HAP-1 (cell line): ENCODE data around the gene MTMR2.
"Not testable (repeated sequence)": the region's sequence is repeated elsewhere in the genome, so short reads cannot be mapped to it uniquely, and the experiment has no call there.

Experiments used
- DNase-seq, 2 experiments: peaks; one replicate each; pipeline ENCODE4 v3.0.0-alpha.2; 2016 to 2020; ENCODE audit warnings: low spot score in 2 of 2
- H3K27me3 ChIP-seq: fragments of 250-450 bp; sonication (Bioruptor Pico); 2 replicates; pipeline ENCODE4 v1.5.1; 2020; ENCODE audit warnings: low read depth, mild to moderate bottlenecking, moderate library complexity
- H3K36me3 ChIP-seq: fragments of 250-450 bp; sonication (Bioruptor Pico); replicated peaks from 2 replicates; pipeline ENCODE4 v1.5.1; 2020; ENCODE audit warnings: mild to moderate bottlenecking
- H3K4me1 ChIP-seq: fragments of 250-450 bp; sonication (Bioruptor Pico); 2 replicates; pipeline ENCODE4 v1.5.1; 2020; ENCODE audit warnings: mild to moderate bottlenecking
- H3K4me3 ChIP-seq: fragments of 250-450 bp; sonication (Bioruptor Pico); 2 replicates; pipeline ENCODE4 v1.5.1; 2020; ENCODE audit warnings: mild to moderate bottlenecking, moderate library complexity
- H3K9me3 ChIP-seq: fragments of 250-450 bp; sonication (Bioruptor Pico); 2 replicates; pipeline ENCODE4 v1.5.1; 2020; ENCODE audit warnings: mild to moderate bottlenecking, moderate library complexity
- in situ Hi-C: fragments of 300-500 bp; cut with MboI; formaldehyde crosslinking; loops from 3 replicates; pipeline ENCODE4 v1.14.3; 2020; ENCODE audit warnings: low sequenced_read_pairs, inconsistent platforms, mixed read lengths

The MTMR2 gene

GRCh38 chr11:95849087-95849825 lies 74.7 kb downstream of the MTMR2 start:
- no peaks in the 10 kb centered on the region for H3K27me3 ChIP-seq
- H3K9me3 ChIP-seq = no peaks in the 10 kb centered on the region
- peak; percentile 28 to 53 for DNase-seq
- no peak overlapping the region for H3K4me3 ChIP-seq
- in situ Hi-C loops = loop anchor here (25.0 kb wide), 1 partner anchor 538 kb away; the partner anchor contains the start of genes CCDC82 and JRKL
- peaks cover 35% of the 10 kb centered on the region for H3K36me3 ChIP-seq
- peaks cover 9% of the 10 kb centered on the region for H3K4me1 ChIP-seq

GRCh38 chr11:95845167-95845566 lies 78.7 kb downstream of the MTMR2 start:
- Histone ChIP-seq H3K27me3 (no peaks in the 10 kb centered on the region), H3K36me3 (peaks cover 42% of the 10 kb centered on the region), H3K9me3 (no peaks in the 10 kb centered on the region), H3K4me3 (no peak overlapping the region), H3K4me1 (no peaks in the 10 kb centered on the region)
- no peak for DNase-seq
- in situ Hi-C loops = loop anchor here (25.0 kb wide), 1 partner anchor 542 kb away; the partner anchor contains the start of genes CCDC82 and JRKL

- peak; percentile 80 to 89 for DNase-seq
- H3K27me3 ChIP-seq = no peaks in the 10 kb centered on the region
- peaks cover 58% of the 10 kb centered on the region for H3K36me3 ChIP-seq
- in situ Hi-C loops = loop anchor here (25.0 kb wide), 1 partner anchor 551 kb away; the partner anchor contains the start of genes CCDC82 and JRKL
- H3K9me3 ChIP-seq = no peaks in the 10 kb centered on the region
- no peak overlapping the region for H3K4me3 ChIP-seq
- H3K4me1 ChIP-seq = no peaks in the 10 kb centered on the region
Observed at GRCh38 chr11:95835768-95836488, 88.0 kb downstream of the MTMR2 start.

- DNase-seq = no peak
- no peak overlapping the region for H3K4me3 ChIP-seq
- no peaks in the 10 kb centered on the region for H3K27me3 ChIP-seq
- H3K4me1 ChIP-seq = no peaks in the 10 kb centered on the region
- no peaks in the 10 kb centered on the region for H3K9me3 ChIP-seq
- peaks cover 57% of the 10 kb centered on the region for H3K36me3 ChIP-seq
- in situ Hi-C loops = loop anchor here (25.0 kb wide), 1 partner anchor 552 kb away; the partner anchor contains the start of genes CCDC82 and JRKL
Observed at GRCh38 chr11:95835351-95835750, 88.6 kb downstream of the MTMR2 start.

GRCh38 chr11:95833378-95833777 lies 90.5 kb downstream of the MTMR2 start:
- no peaks in the 10 kb centered on the region for H3K27me3 ChIP-seq
- no peak for DNase-seq
- in situ Hi-C loops = loop anchor here (25.0 kb wide), 1 partner anchor 554 kb away; the partner anchor contains the start of genes CCDC82 and JRKL
- no peak overlapping the region for H3K4me3 ChIP-seq
- H3K4me1 ChIP-seq = no peaks in the 10 kb centered on the region
- peaks cover 61% of the 10 kb centered on the region for H3K36me3 ChIP-seq
- no peaks in the 10 kb centered on the region for H3K9me3 ChIP-seq

- Histone ChIP-seq H3K36me3 (peaks cover 56% of the 10 kb centered on the region), H3K27me3 (no peaks in the 10 kb centered on the region), H3K9me3 (no peaks in the 10 kb centered on the region), H3K4me1 (no peaks in the 10 kb centered on the region), H3K4me3 (no peak overlapping the region)
- in situ Hi-C loops = loop anchor here (25.0 kb wide), 1 partner anchor 555 kb away; the partner anchor contains the start of genes CCDC82 and JRKL
- DNase-seq = no peak
Observed at GRCh38 chr11:95832763-95833162, 91.1 kb downstream of the MTMR2 start.

- H3K4me3 ChIP-seq = no peak overlapping the region
- H3K36me3 ChIP-seq = peaks cover 59% of the 10 kb centered on the region
- H3K4me1 ChIP-seq = no peaks in the 10 kb centered on the region
- no peak for DNase-seq
- no peaks in the 10 kb centered on the region for H3K9me3 ChIP-seq
- in situ Hi-C loops = loop anchor here (25.0 kb wide), 1 partner anchor 556 kb away; the partner anchor contains the start of genes CCDC82 and JRKL
- no peaks in the 10 kb centered on the region for H3K27me3 ChIP-seq
Observed at GRCh38 chr11:95831198-95831883, 92.6 kb downstream of the MTMR2 start.

- H3K4me3 ChIP-seq = no peak overlapping the region
- in situ Hi-C loops = loop anchor here (25.0 kb wide), 1 partner anchor 558 kb away; the partner anchor contains the start of genes CCDC82 and JRKL
Observed at GRCh38 chr11:95829580-95830259, 94.2 kb downstream of the MTMR2 start.

GRCh38 chr11:95827696-95828095 lies 96.2 kb downstream of the MTMR2 start:
- peaks cover 43% of the 10 kb centered on the region for H3K36me3 ChIP-seq
- in situ Hi-C loops = loop anchor here (25.0 kb wide), 1 partner anchor 560 kb away; the partner anchor contains the start of genes CCDC82 and JRKL
- no peaks in the 10 kb centered on the region for H3K4me1 ChIP-seq
- DNase-seq = no peak
- H3K27me3 ChIP-seq = no peaks in the 10 kb centered on the region
- no peaks in the 10 kb centered on the region for H3K9me3 ChIP-seq
- H3K4me3 ChIP-seq = no peak overlapping the region

More at GRCh38 chr11:95829580-95830259, 94.2 kb downstream of the MTMR2 start:
- Histone ChIP-seq H3K27me3 (no peaks in the 10 kb centered on the region), H3K4me1 (no peaks in the 10 kb centered on the region), H3K9me3 (no peaks in the 10 kb centered on the region), H3K36me3 (peaks cover 56% of the 10 kb centered on the region)
- DNase-seq = no peak

- Histone ChIP-seq H3K9me3 (no peaks in the 10 kb centered on the region), H3K27me3 (no peaks in the 10 kb centered on the region), H3K4me1 (no peaks in the 10 kb centered on the region), H3K36me3 (peaks cover 27% of the 10 kb centered on the region), H3K4me3 (no peak overlapping the region)
- DNase-seq = no peak
- in situ Hi-C loops = no loop called here
Observed at GRCh38 chr11:95821640-95822039, 102.3 kb downstream of the MTMR2 start.

GRCh38 chr11:95816037-95816436 lies 107.9 kb downstream of the MTMR2 start:
- no peaks in the 10 kb centered on the region for H3K9me3 ChIP-seq
- no peak overlapping the region for H3K4me3 ChIP-seq
- H3K27me3 ChIP-seq = no peaks in the 10 kb centered on the region
- H3K4me1 ChIP-seq = peaks cover 12% of the 10 kb centered on the region
- DNase-seq = no peak
- in situ Hi-C loops = no loop called here
- peaks cover 8% of the 10 kb centered on the region for H3K36me3 ChIP-seq

- in situ Hi-C loops, H3K36me3 ChIP-seq, H3K27me3 ChIP-seq, DNase-seq, H3K4me3 ChIP-seq, H3K9me3 ChIP-seq: not testable (repeated sequence)
- peaks cover 12% of the 10 kb centered on the region for H3K4me1 ChIP-seq
Observed at GRCh38 chr11:95811052-95811451, 112.9 kb downstream of the MTMR2 start.

GRCh38 chr11:95806464-95806863 lies 117.4 kb downstream of the MTMR2 start:
- H3K4me1 ChIP-seq, H3K4me3 ChIP-seq, H3K9me3 ChIP-seq, in situ Hi-C loops, H3K27me3 ChIP-seq, DNase-seq: not testable (repeated sequence)
- H3K36me3 ChIP-seq = peaks cover 23% of the 10 kb centered on the region
